Brain microvascular endothelial cell (primary cell): Measurements from ENCODE around the gene GALNT14.
A peak's percentile ranks its signal among the peaks of the same experiment; 100 is the strongest.

Source experiments
- DNase-seq: peaks from one replicate; pipeline ENCODE4 v3.0.0-alpha.2; 2020
- H3K27ac ChIP-seq: fragments of 250-450 bp; sonication (Bioruptor Pico); 2 replicates; pipeline ENCODE4 v1.5.1; 2020; ENCODE audit warnings: mild to moderate bottlenecking, moderate library complexity
- H3K27me3 ChIP-seq: fragments of 250-450 bp; sonication (Bioruptor Pico); replicated peaks from 2 replicates; pipeline ENCODE4 v1.5.1; 2020; ENCODE audit warnings: mild to moderate bottlenecking
- H3K36me3 ChIP-seq: fragments of 250-450 bp; sonication (Bioruptor Pico); replicated peaks from 2 replicates; pipeline ENCODE4 v1.5.1; 2020; ENCODE audit warnings: mild to moderate bottlenecking
- H3K4me3 ChIP-seq: 2 replicates; pipeline ENCODE4 v1.5.1; 2011; ENCODE audit warnings: low read depth, mild to moderate bottlenecking, control low read depth, low read length, moderate library complexity
- CTCF ChIP-seq: IDR thresholded peaks from 2 replicates; pipeline ENCODE4 v1.5.1; 2011; ENCODE audit warnings: low read depth, mild to moderate bottlenecking, moderate library complexity, low read length, control low read depth, inconsistent platforms; ENCODE audit errors: missing control alignments
- in situ Hi-C: cut with HindIII; loops from 2 replicates; pipeline ENCODE4 v1.10.0; 2017; ENCODE audit warnings: low sequenced_read_pairs, low pct_ligation_motif_present

Gene GALNT14

GRCh38 chr2:31082002-31082401, 56.2 kb downstream of the GALNT14 start:
- DNase-seq: no peak
- Histone ChIP-seq H3K36me3 (no peaks in the 10 kb centered on the region), H3K27me3 (no peaks in the 10 kb centered on the region), H3K4me3 (no peak overlapping the region), H3K27ac (no peak overlapping the region)
- in situ Hi-C loops: no loop called here
- TF ChIP-seq CTCF: no peak

- Histone ChIP-seq H3K4me3 (no peak overlapping the region), H3K27ac (no peak overlapping the region), H3K36me3 (no peaks in the 10 kb centered on the region), H3K27me3 (no peaks in the 10 kb centered on the region)
- no peak for TF ChIP-seq CTCF
- in situ Hi-C loops: no loop called here
- DNase-seq: no peak
These were observed 56.7 kb downstream of the GALNT14 start for GRCh38 chr2:31081492-31081891.

- no peak for TF ChIP-seq CTCF
- in situ Hi-C loops: no loop called here
- H3K4me3 ChIP-seq: no peak overlapping the region
- no peaks in the 10 kb centered on the region for H3K27me3 ChIP-seq
- no peak overlapping the region for H3K27ac ChIP-seq
- no peaks in the 10 kb centered on the region for H3K36me3 ChIP-seq
- no peak for DNase-seq
These were observed 57.9 kb downstream of the GALNT14 start for GRCh38 chr2:31080361-31080760.

- peak; percentile 53 for TF ChIP-seq CTCF
- Histone ChIP-seq H3K27ac (no peak overlapping the region), H3K36me3 (no peaks in the 10 kb centered on the region), H3K4me3 (no peak overlapping the region), H3K27me3 (no peaks in the 10 kb centered on the region)
- in situ Hi-C loops: no loop called here
- no peak for DNase-seq
These were observed 58.6 kb downstream of the GALNT14 start for GRCh38 chr2:31079665-31080064.

- in situ Hi-C loops: no loop called here
- no peak for DNase-seq
- Histone ChIP-seq H3K27ac (no peak overlapping the region), H3K4me3 (no peak overlapping the region), H3K36me3 (no peaks in the 10 kb centered on the region), H3K27me3 (no peaks in the 10 kb centered on the region)
- no peak for TF ChIP-seq CTCF
These were observed 59.6 kb downstream of the GALNT14 start for GRCh38 chr2:31078579-31079105.

- in situ Hi-C loops: no loop called here
- no peak for DNase-seq
- no peaks in the 10 kb centered on the region for H3K27me3 ChIP-seq
- no peak for TF ChIP-seq CTCF
- no peak overlapping the region for H3K27ac ChIP-seq
- no peaks in the 10 kb centered on the region for H3K36me3 ChIP-seq
- no peak overlapping the region for H3K4me3 ChIP-seq
These were observed 60.2 kb downstream of the GALNT14 start for GRCh38 chr2:31078011-31078410.
